Sigmoid colon (tissue), 4 donors: ENCODE results near the gene GNA12.

Source experiments
- CTCF ChIP-seq, 4 experiments: fragments of 450-650 bp in 3 of 4; fragments of 200-600 bp in 1 of 4; IDR thresholded peaks; one replicate each; pipeline ENCODE4 v1.5.1; 2016 to 2019; ENCODE audit warnings: antibody characterized with exemption in 4 of 4, mild to moderate bottlenecking in 3 of 4, moderate library complexity in 2 of 4
- POLR2A ChIP-seq, 2 donors: fragments of 450-650 bp; IDR thresholded peaks; one replicate each; pipeline ENCODE4 v1.6.1; 2016; ENCODE audit warnings: antibody characterized with exemption in 2 of 2, mild to moderate bottlenecking in 2 of 2, moderate library complexity in 2 of 2
- POLR2AphosphoS5 ChIP-seq, 4 donors: sonication (generic); formaldehyde crosslinking; IDR thresholded peaks; one replicate each; pipeline ENCODE4 v1.6.1; 2017; ENCODE audit warnings: antibody characterized with exemption in 4 of 4

- TF ChIP-seq CTCF (IDR thresholded peaks at IDR 0.05) (no peak), POLR2A (IDR thresholded peaks at IDR 0.05) (no peak), POLR2AphosphoS5 (IDR thresholded peaks at IDR 0.05) (no peak)
These were observed 22.5 kb upstream of the GNA12 start for GRCh38 chr7:2866601-2867000.
